ENCODE results near the gene SULT1E1.

GRCh38 chr4:69836287-69836686 is 23.7 kb downstream of the SULT1E1 start:
- no peak for TF ChIP-seq POLR2A (IDR thresholded peaks at IDR 0.05)
- no peak for TF ChIP-seq CTCF (IDR thresholded peaks at IDR 0.05)

Data from adrenal gland (tissue), 5 donors.